A172 (cell line): ENCODE data around the gene KMT2C. TPM values are rescaled to one million over a fixed set of nuclear protein-coding genes. Genes with fewer than 3 reads are reported as not detected.

ENCODE experiments used
- DNase-seq: peaks from one replicate; pipeline ENCODE4 v3.0.0-alpha.2; 2015; ENCODE audit warnings: low spot score
- total RNA-seq: library from RNA; depleted of rRNA; stranded (reverse); fragments of >200 nt; shearing (Covaris generic); gene quantifications from 2 replicates; pipeline ENCODE4 v1.2.3, GENCODE V29; 2014; rRNA removed

Gene KMT2C
- total RNA-seq, 1 experiment from 2014 or later: 9.5 TPM

DNA sequence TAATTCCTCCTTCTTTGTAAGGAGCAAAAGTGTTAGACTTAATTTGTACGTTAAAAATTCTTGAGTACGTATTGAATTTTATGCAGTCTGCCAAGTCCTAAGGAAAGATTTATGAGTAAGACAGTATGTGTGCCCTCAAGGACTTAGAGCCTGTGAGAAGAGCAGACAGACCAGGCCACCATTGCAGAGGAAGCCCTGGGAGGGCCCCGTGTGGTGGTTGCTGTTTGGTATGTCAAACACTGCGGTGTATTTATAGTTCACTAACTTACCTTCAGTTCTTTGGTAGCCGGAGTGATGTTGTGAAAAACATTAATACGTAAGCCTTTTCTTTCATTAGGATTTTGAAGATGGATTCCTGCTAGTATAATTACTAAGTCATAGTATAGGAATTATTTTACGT lies 327.4 kb downstream of the KMT2C start:
- DNase-seq: no peak

- DNase-seq: no peak
These were observed 327.9 kb downstream of the KMT2C start for GRCh38 chr7:152107945-152108344.

DNA sequence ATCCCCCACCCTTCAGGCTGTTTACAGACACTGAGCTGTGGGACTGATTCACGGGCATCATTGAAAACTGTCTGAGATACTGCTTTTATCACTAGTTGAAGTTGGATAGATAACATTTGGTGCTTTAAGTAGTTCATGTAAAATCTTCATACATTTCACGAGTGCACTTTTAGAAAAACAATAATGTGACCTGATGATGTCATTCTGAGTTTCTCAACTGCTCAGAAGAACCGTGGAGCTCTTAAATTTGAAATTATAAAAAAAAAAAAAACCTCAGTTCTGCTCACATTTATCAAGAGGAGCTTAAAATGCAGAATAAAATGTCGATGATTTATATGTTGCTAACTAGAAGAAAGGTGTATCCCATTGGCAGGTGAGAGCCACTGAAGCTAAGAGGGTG lies 328.8 kb downstream of the KMT2C start:
- no peak for DNase-seq

GRCh38 chr7:152105205-152105604 lies 330.6 kb downstream of the KMT2C start:
- DNase-seq: no peak

DNA sequence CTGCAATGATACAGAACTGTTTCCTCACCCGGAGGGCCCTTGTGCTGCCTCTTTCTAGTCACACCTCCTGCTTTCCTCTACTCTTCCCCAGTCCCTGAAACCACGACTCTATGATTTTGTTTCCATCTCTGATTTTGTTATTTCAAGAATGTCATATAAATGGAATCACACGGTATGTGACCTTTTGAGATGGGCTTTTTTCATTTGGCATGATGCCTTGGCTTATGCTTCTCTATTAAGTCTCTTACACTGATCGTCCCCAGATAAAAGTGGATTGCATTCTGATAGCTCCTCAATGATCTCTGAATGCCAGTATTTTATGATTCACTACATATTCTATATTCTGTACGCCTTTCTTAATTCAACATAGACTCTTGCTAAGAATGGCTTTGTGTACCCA lies 332.1 kb downstream of the KMT2C start:
- DNase-seq: no peak

GRCh38 chr7:152103066-152103465 lies 332.7 kb downstream of the KMT2C start:
- DNase-seq: no peak

GRCh38 chr7:152097330-152097729 lies 338.5 kb downstream of the KMT2C start:
- DNase-seq: no peak

GRCh38 chr7:152095771-152096170 lies 340.0 kb downstream of the KMT2C start:
- no peak for DNase-seq

GRCh38 chr7:152093717-152094116 lies 342.1 kb downstream of the KMT2C start:
- no peak for DNase-seq

DNA sequence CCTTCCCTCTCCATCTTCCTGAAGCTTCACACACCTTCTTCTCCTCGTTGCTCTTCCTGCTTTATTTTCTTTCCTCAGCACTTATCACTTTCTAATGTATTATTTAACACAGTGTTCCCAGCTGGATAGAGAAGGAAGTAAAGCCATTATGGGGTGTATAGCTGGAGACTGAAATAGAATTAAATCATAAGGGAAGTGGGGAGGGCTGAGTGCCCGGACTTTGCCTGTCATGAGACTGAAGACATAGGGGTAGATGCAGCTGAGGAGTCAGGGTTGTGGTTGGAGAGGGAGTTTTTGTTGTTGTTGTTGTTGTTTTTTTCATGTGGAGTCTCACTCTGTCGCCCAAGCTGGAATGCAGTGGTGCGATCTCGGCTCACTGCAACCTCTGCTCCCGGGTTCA lies 345.1 kb downstream of the KMT2C start:
- DNase-seq: no peak

DNA sequence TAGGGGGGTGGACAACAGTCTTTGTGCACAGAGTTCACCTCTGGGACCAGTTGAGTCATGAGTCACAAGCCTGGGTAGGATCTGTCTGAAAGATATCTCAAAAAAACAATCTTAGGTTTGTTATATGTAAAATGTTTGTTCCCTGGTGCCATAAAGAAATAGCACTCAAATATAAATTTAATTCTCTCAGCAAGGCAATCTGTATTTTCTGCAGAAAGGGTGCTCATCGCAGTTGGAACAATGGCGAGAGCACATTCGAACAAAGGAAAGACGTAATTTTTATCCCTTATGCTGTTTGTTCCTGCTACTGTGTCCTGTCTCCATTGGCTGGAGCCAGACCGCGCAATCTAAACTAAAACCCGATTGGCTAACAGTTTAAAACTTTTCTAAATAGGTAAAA lies 346.6 kb downstream of the KMT2C start:
- no peak for DNase-seq

DNA sequence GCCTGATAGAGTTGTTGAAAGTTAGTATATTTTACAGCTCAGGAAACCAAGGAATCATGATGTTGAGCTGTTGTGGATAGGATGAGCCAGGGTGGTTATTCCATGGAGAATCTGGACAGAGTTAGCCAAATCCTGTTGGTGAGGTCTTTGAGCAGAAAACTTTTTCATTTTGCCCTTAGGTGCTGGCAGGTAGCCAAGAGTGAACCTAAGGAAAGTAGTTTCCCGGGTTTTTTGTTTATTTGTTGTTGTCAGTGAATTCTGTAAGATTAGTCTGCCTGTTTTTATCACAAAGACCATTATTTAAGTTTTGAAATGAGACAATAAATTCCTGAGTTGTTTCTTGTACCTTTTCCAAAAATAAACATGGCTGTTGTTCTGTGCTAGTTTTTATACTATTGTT lies 349.3 kb downstream of the KMT2C start:
- no peak for DNase-seq

DNA sequence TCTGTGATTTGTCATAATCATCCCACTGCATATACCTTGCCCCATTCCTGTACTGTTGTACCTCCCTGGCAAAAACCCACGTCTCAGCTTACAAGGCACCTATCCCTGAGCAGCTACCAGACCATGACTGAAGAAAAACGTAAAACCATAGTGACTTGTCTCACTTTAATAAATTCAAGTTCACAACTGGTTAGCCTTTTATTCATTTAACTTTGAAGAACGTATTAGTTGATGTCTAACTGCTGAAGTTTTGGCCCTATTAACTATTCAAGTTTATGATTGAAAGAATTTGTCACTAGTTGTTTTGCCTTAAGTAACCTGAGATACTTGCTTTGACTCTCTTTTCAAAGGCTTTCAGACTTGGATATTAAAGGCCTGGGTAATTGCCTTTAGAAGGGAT lies 350.7 kb downstream of the KMT2C start:
- DNase-seq: no peak

Other genes starting within 250 kb of the KMT2C start
- gene XRCC2, start 240.1 kb upstream of the KMT2C start, total RNA-seq: 9.3 and 10.8 TPM in 2 replicates